ENCODE measurements around the gene SNRNP48. TPM values are rescaled to one million over a fixed set of nuclear protein-coding genes. Genes with fewer than 3 reads are reported as not detected.
A peak's percentile ranks its signal among the peaks of the same experiment; 100 is the strongest.

Gene SNRNP48
- total RNA-seq (2012; rRNA removed) (5.2 and 9.4 TPM in 2 replicates), polyA plus RNA-seq (2012; rRNA removed) (4.0 and 6.2 TPM in 2 replicates), Bru-seq, nascent RNA (percentile 68 among the genes with signal in this experiment), BruChase-seq, experiment 1, labeled RNA remaining after a 6-hour chase (percentile 76 among the genes with signal in this experiment), BruChase-seq, experiment 2, labeled RNA remaining after a 2-hour chase (percentile 77 among the genes with signal in this experiment)
- 0.92 and 1.0 TPM in 2 replicates for polyA plus RNA-seq (2012; cell fraction: cytosol; rRNA removed)
- polyA plus RNA-seq (2012; cell fraction: nucleus; rRNA removed; ENCODE audit: low replicate concordance) = 3.8 and 13.3 TPM in 2 replicates
- long read RNA-seq, full-length matches to known transcripts = 2 of 7 reads
- long read RNA-seq, partial matches to known transcripts = 3 of 7 reads
- long read RNA-seq, other reads (novel, unspliced or antisense) = 2 of 7 reads

DNA sequence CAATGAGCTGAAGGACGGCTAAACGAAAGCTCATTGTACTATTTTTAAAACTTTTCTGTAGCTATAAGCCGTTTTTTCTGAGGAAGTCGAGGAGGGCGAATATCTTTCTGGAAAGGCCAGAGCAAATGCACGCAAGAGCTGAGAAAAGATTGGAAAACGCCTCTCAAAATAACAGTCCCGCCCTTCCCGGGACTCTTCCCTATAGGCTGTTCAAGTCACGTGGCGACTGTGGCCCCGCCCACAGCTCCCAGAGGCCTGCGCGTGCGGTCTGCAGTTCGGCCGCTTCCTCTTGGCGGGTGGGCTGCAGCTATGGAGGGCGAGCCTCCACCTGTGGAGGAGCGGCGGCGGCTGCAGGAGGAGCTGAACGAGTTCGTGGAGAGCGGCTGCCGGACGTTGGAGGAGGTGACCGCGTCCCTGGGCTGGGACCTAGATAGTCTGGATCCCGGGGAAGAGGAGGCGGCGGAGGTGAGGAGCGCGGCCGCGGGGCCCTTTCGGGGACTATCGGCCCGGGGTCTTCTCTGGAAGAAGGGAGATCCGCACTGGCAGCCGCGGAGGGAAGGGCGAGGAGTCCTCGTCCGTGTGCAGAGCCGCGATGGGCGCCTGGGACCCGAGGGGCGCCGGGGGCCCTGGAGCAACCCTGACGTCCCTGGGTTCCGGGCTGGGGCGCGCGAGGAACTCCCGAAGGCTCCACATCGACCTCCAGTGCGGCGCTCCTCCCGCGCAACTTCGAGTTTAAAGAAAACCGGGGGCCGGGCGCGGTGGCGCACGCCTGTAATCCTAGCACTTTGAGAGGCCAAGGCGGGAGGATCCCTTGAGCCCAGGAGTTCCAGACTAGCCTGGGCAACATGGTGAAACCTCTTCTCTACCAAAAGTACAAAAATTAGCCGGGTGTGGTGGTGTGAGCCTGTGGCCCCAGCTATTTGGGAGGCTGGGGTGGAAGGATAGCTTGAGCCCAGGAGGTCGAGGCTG is at the start of gene SNRNP48:
Gene SNRNP48, plus strand, starts transcription at position 250 of the 969 bp plus-strand sequence. Its CDS starts 60 bp downstream, at position 310.
- Histone ChIP-seq H2BK120ac (ENCODE audit: low read depth, low read length) (no peak within 1 kb of the TSS; the same call in 1 of the 2 replicates), H3K4me1 (ENCODE audit: control insufficient read depth, insufficient read depth, low read length) (peaks cover 8% of the 10 kb centered on the region), H3K36me3 (ENCODE audit: control insufficient read depth, insufficient read depth, low read length) (peaks cover 3% of the 10 kb centered on the region), H4K8ac (ENCODE audit: low read depth in 2 of 2, low read length in 2 of 2) (peak within 1 kb of the TSS; percentile 76 to 77), H3K27ac (ENCODE audit: insufficient read depth, low read length) (peak within 1 kb of the TSS; percentile 94), H3K14ac (replicated peaks; ENCODE audit: low read depth, low read length) (peak within 1 kb of the TSS; percentile 59), H4K91ac (ENCODE audit: insufficient read depth, low read depth, low read length) (no peak within 1 kb of the TSS), H2BK5ac (ENCODE audit: low read depth, low read length, poor library complexity, severe bottlenecking) (peak within 1 kb of the TSS; percentile 80), H3K9me3 (ENCODE audit: control insufficient read depth, insufficient read depth, low read length) (no peaks in the 10 kb centered on the region), H3K79me1 (ENCODE audit: low read depth in 1 of 2, low read length in 2 of 2) (peaks cover 11 to 26% of the 10 kb centered on the region in 2 experiments), H3K23ac (ENCODE audit: low read depth, low read length) (peak within 1 kb of the TSS; percentile 49), H3K56ac (ENCODE audit: extremely low read depth, insufficient read depth, low read length) (peak within 1 kb of the TSS; percentile 73; the same call in 1 of the 2 replicates), H3K9ac (ENCODE audit: low read depth, low read length) (peak within 1 kb of the TSS; percentile 95), H3K9me1 (ENCODE audit: insufficient read depth, low read length) (peaks cover 5% of the 10 kb centered on the region; the same call in 1 of the 2 replicates), H2AFZ (replicated peaks; ENCODE audit: low read length, poor library complexity) (peak within 1 kb of the TSS; percentile 96), H2BK20ac (ENCODE audit: low read depth, low read length) (no peak within 1 kb of the TSS), H3K4me3 (ENCODE audit: insufficient read depth, low read depth, low read length) (peak within 1 kb of the TSS; percentile 98), H3K4ac (ENCODE audit: low read depth, low read length) (peak within 1 kb of the TSS; percentile 60), H3K4me2 (ENCODE audit: low read depth, low read length) (peak within 1 kb of the TSS; percentile 96), H4K20me1 (ENCODE audit: insufficient read depth, low read length) (peaks cover 19% of the 10 kb centered on the region; the same call in 1 of the 2 replicates), H2AK5ac (ENCODE audit: low read depth, low read length) (no peak within 1 kb of the TSS), H2BK15ac (ENCODE audit: low read depth, low read length) (no peak within 1 kb of the TSS), H3K18ac (ENCODE audit: low read depth, low read length) (peak within 1 kb of the TSS; percentile 81), H2AK9ac (replicated peaks; ENCODE audit: low read depth, low read length, poor library complexity) (peak within 1 kb of the TSS; percentile 82), H3K27me3 (ENCODE audit: control insufficient read depth, insufficient read depth, low read length) (no peaks in the 10 kb centered on the region), H4K5ac (ENCODE audit: low read depth, low read length) (peak within 1 kb of the TSS; percentile 66; the same call in 1 of the 2 replicates)
- DNase-seq = peak; percentile 91
- BruUV-seq (replicated peaks) = no TSS peak
- intact Hi-C loops (cut with micrococcal nuclease) (loop anchor here (2.0 to 5.0 kb wide), 4 partner anchors 171 to 863 kb away; partner anchors contain the start of gene SSR1), dilution Hi-C loops (cut with HindIII; ENCODE audit: low sequenced_read_pairs, unreplicated experiment) (no loop called here), in situ Hi-C loops (cut with MboI; ENCODE audit: low sequenced_read_pairs) (loop anchor here (10.0 kb wide), 2 partner anchors 185 to 285 kb away; no protein-coding TSS in a partner anchor)
- ChIA-PET CTCF (no interaction called here), POLR2A (ENCODE audit: unreplicated experiment) (interaction anchor here (0.5 kb wide), 1 partner anchor 176 kb away, joined by 3 read pairs; no protein-coding TSS in a partner anchor)
- 0% methylated on average over 28 of the region's 72 CpGs; no CpG with 5 or more reads in 1 of the 2 experiments for WGBS, 2 experiments (ENCODE audit: extremely low coverage in 2 of 2, insufficient read length in 1 of 2)
- peak; percentile 99 for ATAC-seq (ENCODE audit: low read depth)
- TF ChIP-seq RAD21 (IDR thresholded peaks at IDR 0.05; ENCODE audit: low read length) (no peak), MXI1 (IDR thresholded peaks at IDR 0.05; ENCODE audit: borderline replicate concordance, low read depth, low read length) (peak; percentile 74; the same call in 1 of the 2 replicates), CHD1 (IDR thresholded peaks at IDR 0.05; ENCODE audit: low read depth, low read length) (no peak), ELK1 (IDR thresholded peaks at IDR 0.05; ENCODE audit: borderline replicate concordance, low read depth, low read length) (no peak), FOS (IDR thresholded peaks at IDR 0.05; ENCODE audit: low read depth, low read length) (0 out of 2 replicates have a peak, but pooled peaks have one; percentile 15), MAFK (IDR thresholded peaks at IDR 0.05; ENCODE audit: low read depth, low read length) (no peak), CEBPB (IDR thresholded peaks at IDR 0.05; ENCODE audit: low read depth, low read length) (no peak), SMC3 (IDR thresholded peaks at IDR 0.05; ENCODE audit: low read depth, low read length) (no peak), POLR2A (IDR thresholded peaks at IDR 0.05; ENCODE audit: low read depth, low read length) (no peak)
- TF ChIP-seq, protein P1, sequence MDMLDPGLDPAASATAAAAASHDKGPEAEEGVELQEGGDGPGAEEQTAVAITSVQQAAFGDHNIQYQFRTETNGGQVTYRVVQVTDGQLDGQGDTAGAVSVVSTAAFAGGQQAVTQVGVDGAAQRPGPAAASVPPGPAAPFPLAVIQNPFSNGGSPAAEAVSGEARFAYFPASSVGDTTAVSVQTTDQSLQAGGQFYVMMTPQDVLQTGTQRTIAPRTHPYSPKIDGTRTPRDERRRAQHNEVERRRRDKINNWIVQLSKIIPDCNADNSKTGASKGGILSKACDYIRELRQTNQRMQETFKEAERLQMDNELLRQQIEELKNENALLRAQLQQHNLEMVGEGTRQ (IDR thresholded peaks at IDR 0.05; ENCODE audit: low read depth, low read length) = peak; percentile 97
